HL-60 (cell line): ENCODE results near the gene TSEN34.

Experiments
- GABPA ChIP-seq: IDR thresholded peaks from 2 replicates; pipeline ENCODE4 v1.6.1; 2012; ENCODE audit warnings: low read depth
- POLR2AphosphoS5 ChIP-seq: IDR thresholded peaks from 2 replicates; pipeline ENCODE4 v1.6.1; 2012; ENCODE audit warnings: low read depth
- TF ChIP-seq, protein P1 (sequence below): IDR thresholded peaks from one replicate; pipeline ENCODE4 v1.5.1; 2011; ENCODE audit warnings: low read length, control low read depth, inconsistent platforms; ENCODE audit not compliant: insufficient read depth
- TF ChIP-seq, protein P2 (sequence below): IDR thresholded peaks from 2 replicates; pipeline ENCODE4 v1.6.1; 2012; ENCODE audit warnings: low read depth; ENCODE audit not compliant: insufficient replicate concordance

DNA sequence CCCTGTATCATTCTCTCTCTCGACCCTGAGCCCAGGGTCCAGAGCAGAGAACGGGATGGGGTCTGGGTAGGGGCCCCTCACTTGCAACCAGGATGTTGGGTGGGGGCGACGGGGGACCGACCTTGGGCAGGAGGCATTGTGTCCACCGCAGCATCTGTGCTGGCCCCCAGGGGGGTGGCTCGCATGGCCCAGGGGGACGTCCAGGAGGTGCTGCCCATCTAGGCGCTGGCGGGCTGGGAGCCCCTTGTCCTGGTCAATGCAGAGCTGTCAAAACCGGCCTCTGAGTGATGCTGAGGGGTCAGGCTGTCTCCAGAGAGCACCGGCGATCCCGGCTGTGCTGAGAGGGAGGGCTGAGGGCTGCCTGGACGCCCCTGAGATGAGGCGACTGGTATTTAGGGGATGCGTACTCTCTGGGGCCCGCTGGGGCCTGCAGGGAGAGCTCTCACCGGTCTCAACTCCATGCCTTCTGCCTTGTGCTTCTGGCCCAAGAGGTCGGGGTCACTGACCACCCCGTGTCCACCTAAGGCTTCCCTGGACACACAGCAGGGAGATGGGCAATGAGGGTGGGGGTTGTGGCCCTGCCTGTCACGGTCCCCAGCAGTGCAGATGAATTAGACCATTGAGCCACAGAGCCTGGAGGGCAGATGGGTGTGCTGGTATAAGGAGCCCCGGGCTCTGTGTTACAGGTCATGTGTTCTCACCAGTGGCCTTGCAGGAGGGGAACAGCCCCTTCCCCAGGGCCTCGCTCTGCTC, 18.1 kb downstream of the TSEN34 start:
- peak; percentile 12 for TF ChIP-seq POLR2AphosphoS5
- TF ChIP-seq, protein P1, sequence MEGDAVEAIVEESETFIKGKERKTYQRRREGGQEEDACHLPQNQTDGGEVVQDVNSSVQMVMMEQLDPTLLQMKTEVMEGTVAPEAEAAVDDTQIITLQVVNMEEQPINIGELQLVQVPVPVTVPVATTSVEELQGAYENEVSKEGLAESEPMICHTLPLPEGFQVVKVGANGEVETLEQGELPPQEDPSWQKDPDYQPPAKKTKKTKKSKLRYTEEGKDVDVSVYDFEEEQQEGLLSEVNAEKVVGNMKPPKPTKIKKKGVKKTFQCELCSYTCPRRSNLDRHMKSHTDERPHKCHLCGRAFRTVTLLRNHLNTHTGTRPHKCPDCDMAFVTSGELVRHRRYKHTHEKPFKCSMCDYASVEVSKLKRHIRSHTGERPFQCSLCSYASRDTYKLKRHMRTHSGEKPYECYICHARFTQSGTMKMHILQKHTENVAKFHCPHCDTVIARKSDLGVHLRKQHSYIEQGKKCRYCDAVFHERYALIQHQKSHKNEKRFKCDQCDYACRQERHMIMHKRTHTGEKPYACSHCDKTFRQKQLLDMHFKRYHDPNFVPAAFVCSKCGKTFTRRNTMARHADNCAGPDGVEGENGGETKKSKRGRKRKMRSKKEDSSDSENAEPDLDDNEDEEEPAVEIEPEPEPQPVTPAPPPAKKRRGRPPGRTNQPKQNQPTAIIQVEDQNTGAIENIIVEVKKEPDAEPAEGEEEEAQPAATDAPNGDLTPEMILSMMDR: no peak
- no peak for TF ChIP-seq GABPA
- TF ChIP-seq, protein P2, sequence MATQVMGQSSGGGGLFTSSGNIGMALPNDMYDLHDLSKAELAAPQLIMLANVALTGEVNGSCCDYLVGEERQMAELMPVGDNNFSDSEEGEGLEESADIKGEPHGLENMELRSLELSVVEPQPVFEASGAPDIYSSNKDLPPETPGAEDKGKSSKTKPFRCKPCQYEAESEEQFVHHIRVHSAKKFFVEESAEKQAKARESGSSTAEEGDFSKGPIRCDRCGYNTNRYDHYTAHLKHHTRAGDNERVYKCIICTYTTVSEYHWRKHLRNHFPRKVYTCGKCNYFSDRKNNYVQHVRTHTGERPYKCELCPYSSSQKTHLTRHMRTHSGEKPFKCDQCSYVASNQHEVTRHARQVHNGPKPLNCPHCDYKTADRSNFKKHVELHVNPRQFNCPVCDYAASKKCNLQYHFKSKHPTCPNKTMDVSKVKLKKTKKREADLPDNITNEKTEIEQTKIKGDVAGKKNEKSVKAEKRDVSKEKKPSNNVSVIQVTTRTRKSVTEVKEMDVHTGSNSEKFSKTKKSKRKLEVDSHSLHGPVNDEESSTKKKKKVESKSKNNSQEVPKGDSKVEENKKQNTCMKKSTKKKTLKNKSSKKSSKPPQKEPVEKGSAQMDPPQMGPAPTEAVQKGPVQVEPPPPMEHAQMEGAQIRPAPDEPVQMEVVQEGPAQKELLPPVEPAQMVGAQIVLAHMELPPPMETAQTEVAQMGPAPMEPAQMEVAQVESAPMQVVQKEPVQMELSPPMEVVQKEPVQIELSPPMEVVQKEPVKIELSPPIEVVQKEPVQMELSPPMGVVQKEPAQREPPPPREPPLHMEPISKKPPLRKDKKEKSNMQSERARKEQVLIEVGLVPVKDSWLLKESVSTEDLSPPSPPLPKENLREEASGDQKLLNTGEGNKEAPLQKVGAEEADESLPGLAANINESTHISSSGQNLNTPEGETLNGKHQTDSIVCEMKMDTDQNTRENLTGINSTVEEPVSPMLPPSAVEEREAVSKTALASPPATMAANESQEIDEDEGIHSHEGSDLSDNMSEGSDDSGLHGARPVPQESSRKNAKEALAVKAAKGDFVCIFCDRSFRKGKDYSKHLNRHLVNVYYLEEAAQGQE: no peak
